Measurements from ENCODE around the gene HIPK1.

HIPK1 gene

GRCh38 chr1:113913312-113913668, 15.8 kb upstream of the HIPK1 start:
- no peak for DNase-seq (ENCODE audit: extremely low read depth in 1 of 2, low read depth in 1 of 2)

GRCh38 chr1:113913887-113914664, 15.0 kb upstream of the HIPK1 start:
- DNase-seq (ENCODE audit: extremely low read depth in 1 of 2, low read depth in 1 of 2): no peak

- DNase-seq (ENCODE audit: extremely low read depth in 1 of 2, low read depth in 1 of 2): no peak
Measured at GRCh38 chr1:113916974-113917373, 12.2 kb upstream of the HIPK1 start.

GRCh38 chr1:113917400-113918082, 11.6 kb upstream of the HIPK1 start:
- DNase-seq (ENCODE audit: extremely low read depth in 1 of 2, low read depth in 1 of 2): no peak

GRCh38 chr1:113918243-113918642, 10.9 kb upstream of the HIPK1 start:
- DNase-seq (ENCODE audit: extremely low read depth in 1 of 2, low read depth in 1 of 2): no peak

GRCh38 chr1:113922957-113923356, 6.2 kb upstream of the HIPK1 start:
- no peak for DNase-seq (ENCODE audit: extremely low read depth in 1 of 2, low read depth in 1 of 2)

- no peak for DNase-seq (ENCODE audit: extremely low read depth in 1 of 2, low read depth in 1 of 2)
Measured at GRCh38 chr1:113924473-113924872, 4.7 kb upstream of the HIPK1 start.

- no peak for DNase-seq (ENCODE audit: extremely low read depth in 1 of 2, low read depth in 1 of 2)
Measured at GRCh38 chr1:113928187-113928930, 765 bp upstream of the HIPK1 start.

- DNase-seq (ENCODE audit: extremely low read depth in 1 of 2, low read depth in 1 of 2): peak in 1 of 2 donors; percentile 32
Measured at GRCh38 chr1:113929750-113930498, 800 bp downstream of the HIPK1 start.

- DNase-seq (ENCODE audit: extremely low read depth in 1 of 2, low read depth in 1 of 2): peak; percentile 15 to 76
Measured at GRCh38 chr1:113930499-113931161, 1.5 kb downstream of the HIPK1 start.

- no peak for DNase-seq (ENCODE audit: extremely low read depth in 1 of 2, low read depth in 1 of 2)
Measured at GRCh38 chr1:113931451-113931851, 2.3 kb downstream of the HIPK1 start.

- DNase-seq (ENCODE audit: extremely low read depth in 1 of 2, low read depth in 1 of 2): no peak
Measured at GRCh38 chr1:113934006-113934405, 4.9 kb downstream of the HIPK1 start.

- DNase-seq (ENCODE audit: extremely low read depth in 1 of 2, low read depth in 1 of 2): no peak
Measured at GRCh38 chr1:113934511-113935055, 5.5 kb downstream of the HIPK1 start.

- DNase-seq (ENCODE audit: extremely low read depth in 1 of 2, low read depth in 1 of 2): no peak
Measured at GRCh38 chr1:113935176-113935575, 6.1 kb downstream of the HIPK1 start.

GRCh38 chr1:113935970-113936369, 6.8 kb downstream of the HIPK1 start:
- DNase-seq (ENCODE audit: extremely low read depth in 1 of 2, low read depth in 1 of 2): no peak

GRCh38 chr1:113937146-113937545, 8.0 kb downstream of the HIPK1 start:
- no peak for DNase-seq (ENCODE audit: extremely low read depth in 1 of 2, low read depth in 1 of 2)

GRCh38 chr1:113938192-113938591, 9.1 kb downstream of the HIPK1 start:
- no peak for DNase-seq (ENCODE audit: extremely low read depth in 1 of 2, low read depth in 1 of 2)

- DNase-seq (ENCODE audit: extremely low read depth in 1 of 2, low read depth in 1 of 2): peak; percentile 39 to 57
Measured at GRCh38 chr1:113940365-113941244, 11.5 kb downstream of the HIPK1 start.

GRCh38 chr1:113941245-113941559, 12.1 kb downstream of the HIPK1 start:
- DNase-seq (ENCODE audit: extremely low read depth in 1 of 2, low read depth in 1 of 2): no peak

All from stimulated activated CD8-positive, alpha-beta memory T cell treated with anti-CD3 and anti-CD28 coated beads, Interleukin-7, amount 100 ng/mL, for 48 hours (primary cell).